ENCODE measurements around the gene PIEZO2. TPM values are rescaled to one million over a fixed set of nuclear protein-coding genes. Genes with fewer than 3 reads are reported as not detected.

Gene PIEZO2
- total RNA-seq, 1 donor from 2014 or later, result 4.2 TPM

DNA sequence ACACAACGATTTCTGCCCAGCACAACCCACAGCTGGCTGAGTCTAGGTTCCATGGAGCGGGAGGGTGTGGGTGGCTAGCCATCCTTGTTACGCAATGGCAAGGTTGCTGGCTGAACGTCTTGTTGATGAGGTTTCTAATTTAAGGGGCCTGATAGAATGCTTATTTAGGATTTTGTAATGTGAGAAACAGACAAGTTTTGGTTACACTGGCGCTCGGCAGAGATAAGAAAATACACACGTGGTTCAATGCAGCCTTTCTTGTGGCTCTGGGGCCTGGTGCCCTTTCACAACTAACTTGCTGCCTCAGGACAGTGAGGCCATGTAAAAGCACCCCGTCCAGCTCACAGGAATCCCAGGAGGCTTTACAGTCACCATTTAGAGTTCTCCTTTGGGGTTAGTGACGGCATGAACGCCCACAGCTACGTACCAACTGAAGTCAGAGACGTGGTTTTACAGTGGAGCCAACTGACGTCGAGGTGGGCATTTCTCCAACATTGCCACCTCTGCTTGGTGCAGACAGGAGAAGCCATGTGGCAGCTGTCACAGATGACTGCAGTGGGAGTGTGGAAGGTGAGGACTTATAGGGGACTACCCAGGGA lies 29.7 kb upstream of the PIEZO2 start:
- Histone ChIP-seq H3K4me1 (no peaks in the 10 kb centered on the region), H3F3A (ENCODE audit: low read depth) (no peaks in the 10 kb centered on the region), H3K36me3 (no peaks in the 10 kb centered on the region), H3K9me3 (ENCODE audit: low read depth) (no peaks in the 10 kb centered on the region), H3K9ac (no peak overlapping the region), H3K4me2 (no peak overlapping the region), H2AFZ (replicated peaks) (no peak overlapping the region), H3K27me3 (no peaks in the 10 kb centered on the region), H3K27ac (no peak overlapping the region), H3K4me3 (no peak overlapping the region), H4K20me1 (ENCODE audit: low read depth) (no peaks in the 10 kb centered on the region), H3K79me2 (ENCODE audit: low read depth) (no peaks in the 10 kb centered on the region)
- no peaks in the 10 kb centered on the region for H3K9me3 Mint-ChIP-seq
- H3K27me3 Mint-ChIP-seq (ENCODE audit: insufficient read depth, low read depth), result no peaks in the 10 kb centered on the region
- H3K4me3 Mint-ChIP-seq, result no peak overlapping the region
- no peaks in the 10 kb centered on the region for H3K4me1 Mint-ChIP-seq
- no peak overlapping the region for H3K27ac Mint-ChIP-seq
- no peak for DNase-seq (ENCODE audit: low spot score)
- no peaks in the 10 kb centered on the region for H3K36me3 Mint-ChIP-seq
- TF ChIP-seq, protein P1, sequence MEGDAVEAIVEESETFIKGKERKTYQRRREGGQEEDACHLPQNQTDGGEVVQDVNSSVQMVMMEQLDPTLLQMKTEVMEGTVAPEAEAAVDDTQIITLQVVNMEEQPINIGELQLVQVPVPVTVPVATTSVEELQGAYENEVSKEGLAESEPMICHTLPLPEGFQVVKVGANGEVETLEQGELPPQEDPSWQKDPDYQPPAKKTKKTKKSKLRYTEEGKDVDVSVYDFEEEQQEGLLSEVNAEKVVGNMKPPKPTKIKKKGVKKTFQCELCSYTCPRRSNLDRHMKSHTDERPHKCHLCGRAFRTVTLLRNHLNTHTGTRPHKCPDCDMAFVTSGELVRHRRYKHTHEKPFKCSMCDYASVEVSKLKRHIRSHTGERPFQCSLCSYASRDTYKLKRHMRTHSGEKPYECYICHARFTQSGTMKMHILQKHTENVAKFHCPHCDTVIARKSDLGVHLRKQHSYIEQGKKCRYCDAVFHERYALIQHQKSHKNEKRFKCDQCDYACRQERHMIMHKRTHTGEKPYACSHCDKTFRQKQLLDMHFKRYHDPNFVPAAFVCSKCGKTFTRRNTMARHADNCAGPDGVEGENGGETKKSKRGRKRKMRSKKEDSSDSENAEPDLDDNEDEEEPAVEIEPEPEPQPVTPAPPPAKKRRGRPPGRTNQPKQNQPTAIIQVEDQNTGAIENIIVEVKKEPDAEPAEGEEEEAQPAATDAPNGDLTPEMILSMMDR (IDR thresholded peaks at IDR 0.05), result no peak
- no peak for TF ChIP-seq EZH2phosphoT487 (IDR thresholded peaks at IDR 0.05)
- no peak for TF ChIP-seq EZH2 (IDR thresholded peaks at IDR 0.05)

DNA sequence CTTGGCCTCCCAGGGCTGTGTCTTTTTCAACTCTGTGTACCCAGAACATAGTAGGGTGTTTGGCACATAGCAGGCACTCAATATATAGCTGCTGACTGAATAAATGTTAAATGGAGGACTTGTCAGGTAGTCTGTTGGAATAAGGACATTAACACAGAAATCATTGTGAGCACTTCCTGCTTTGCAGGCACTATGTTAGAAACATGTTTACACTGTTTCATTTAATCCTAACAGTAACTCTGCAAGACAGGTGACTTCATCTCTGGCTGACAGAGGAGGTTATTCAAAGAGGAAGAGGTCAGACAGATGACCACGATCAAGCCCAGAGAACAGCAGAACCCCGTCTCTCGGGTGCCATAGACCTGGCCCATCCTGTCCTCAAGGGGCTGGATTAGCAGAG lies 28.0 kb upstream of the PIEZO2 start:
- H3K36me3 Mint-ChIP-seq, result no peaks in the 10 kb centered on the region
- H3K4me3 ChIP-seq, result no peak overlapping the region
- H3K79me2 ChIP-seq (ENCODE audit: low read depth), result no peaks in the 10 kb centered on the region
- DNase-seq (ENCODE audit: low spot score), result no peak
- H2AFZ ChIP-seq (replicated peaks), result no peak overlapping the region
- H3K4me1 ChIP-seq, result no peaks in the 10 kb centered on the region
- H3K9me3 Mint-ChIP-seq, result no peaks in the 10 kb centered on the region
- H3K27me3 ChIP-seq, result no peaks in the 10 kb centered on the region
- no peaks in the 10 kb centered on the region for H3K36me3 ChIP-seq
- no peak overlapping the region for H3K27ac ChIP-seq
- no peak overlapping the region for H3K27ac Mint-ChIP-seq
- no peak overlapping the region for H3K4me3 Mint-ChIP-seq
- TF ChIP-seq EZH2 (IDR thresholded peaks at IDR 0.05), result no peak
- TF ChIP-seq, protein P1 (IDR thresholded peaks at IDR 0.05), result no peak
- TF ChIP-seq EZH2phosphoT487 (IDR thresholded peaks at IDR 0.05), result no peak
- no peaks in the 10 kb centered on the region for H3K4me1 Mint-ChIP-seq
- H4K20me1 ChIP-seq (ENCODE audit: low read depth), result no peaks in the 10 kb centered on the region
- H3K27me3 Mint-ChIP-seq (ENCODE audit: insufficient read depth, low read depth), result no peaks in the 10 kb centered on the region
- H3F3A ChIP-seq (ENCODE audit: low read depth), result no peaks in the 10 kb centered on the region
- H3K4me2 ChIP-seq, result no peak overlapping the region
- no peak overlapping the region for H3K9ac ChIP-seq
- no peaks in the 10 kb centered on the region for H3K9me3 ChIP-seq (ENCODE audit: low read depth)

DNA sequence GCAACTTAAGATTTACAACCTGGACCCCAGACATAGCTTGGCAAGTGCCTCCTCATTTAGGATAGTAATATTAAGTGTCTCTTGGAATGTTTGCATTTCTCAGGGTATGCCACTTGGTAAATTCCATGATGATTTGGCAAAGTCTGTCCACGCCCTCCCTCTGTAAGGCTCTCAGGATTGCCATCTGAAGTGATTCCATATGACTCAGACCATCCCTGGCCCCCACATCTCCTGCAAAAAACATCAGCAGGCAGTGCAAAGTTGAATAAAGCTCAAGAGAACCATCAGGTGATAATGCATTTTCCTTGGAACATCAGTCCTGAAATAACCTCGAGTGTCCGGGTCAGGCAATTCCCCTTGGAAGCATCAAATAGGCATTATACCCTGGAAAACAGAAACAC lies 27.1 kb upstream of the PIEZO2 start:
- Histone ChIP-seq H3F3A (ENCODE audit: low read depth) (no peaks in the 10 kb centered on the region), H2AFZ (replicated peaks) (peak overlapping the region; percentile 4), H3K4me2 (no peak overlapping the region), H3K79me2 (ENCODE audit: low read depth) (no peaks in the 10 kb centered on the region), H3K4me1 (no peaks in the 10 kb centered on the region), H4K20me1 (ENCODE audit: low read depth) (no peaks in the 10 kb centered on the region), H3K27me3 (no peaks in the 10 kb centered on the region), H3K36me3 (no peaks in the 10 kb centered on the region), H3K9me3 (ENCODE audit: low read depth) (no peaks in the 10 kb centered on the region), H3K4me3 (no peak overlapping the region), H3K9ac (no peak overlapping the region), H3K27ac (no peak overlapping the region)
- H3K27me3 Mint-ChIP-seq (ENCODE audit: insufficient read depth, low read depth), result no peaks in the 10 kb centered on the region
- H3K36me3 Mint-ChIP-seq, result no peaks in the 10 kb centered on the region
- H3K4me3 Mint-ChIP-seq, result no peak overlapping the region
- H3K4me1 Mint-ChIP-seq, result no peaks in the 10 kb centered on the region
- H3K27ac Mint-ChIP-seq, result peak overlapping the region; percentile 12
- no peak for TF ChIP-seq EZH2phosphoT487 (IDR thresholded peaks at IDR 0.05)
- TF ChIP-seq EZH2 (IDR thresholded peaks at IDR 0.05), result no peak
- TF ChIP-seq, protein P1 (IDR thresholded peaks at IDR 0.05), result no peak
- no peaks in the 10 kb centered on the region for H3K9me3 Mint-ChIP-seq
- no peak for DNase-seq (ENCODE audit: low spot score)
